Right lobe of liver (tissue), 4 donors: Measurements from ENCODE around the gene CIB4.

Experiments
- CTCF ChIP-seq, 4 donors: fragments of 200-600 bp in 3 of 4; fragments of 450-650 bp in 1 of 4; IDR thresholded peaks; one replicate each; pipeline versions ENCODE4 v1.5.1 to v1.8.0; 2016 to 2022; ENCODE audit warnings: antibody characterized with exemption in 4 of 4, mild to moderate bottlenecking in 2 of 4
- POLR2A ChIP-seq: fragments of 450-650 bp; IDR thresholded peaks from one replicate; pipeline ENCODE4 v1.6.1; 2017; ENCODE audit warnings: antibody characterized with exemption, mild to moderate bottlenecking
- donor health status: DM: no; HTN: no; CAD: no.
- donor health status: DM: no; HTN: no; CAD: no.
- donor health status: DM: no; HTN: yes; CAD: no.

GRCh38 chr2:26591619-26592505 lies 49.3 kb downstream of the CIB4 start:
- TF ChIP-seq POLR2A = no peak
- no peak for TF ChIP-seq CTCF (IDR thresholded peaks at IDR 0.05)
